A549 treated with DMSO at 1 μM for 4 hours (cell line): ENCODE measurements around the gene MRPL47. TPM values are rescaled to one million over a fixed set of nuclear protein-coding genes. Genes with fewer than 3 reads are reported as not detected.

Experiments used
- total RNA-seq: library from RNA; stranded (reverse); fragments of 200-300 nt; extraction: Qiagen RNA extraction; gene quantifications from 5 replicates; pipeline ENCODE4 v1.2.3, GENCODE V29; 2022; ENCODE audit warnings: low read depth

MRPL47 gene
- 34.8 to 44.0 TPM (median 41.3 TPM) in 5 replicates for total RNA-seq

DNA sequence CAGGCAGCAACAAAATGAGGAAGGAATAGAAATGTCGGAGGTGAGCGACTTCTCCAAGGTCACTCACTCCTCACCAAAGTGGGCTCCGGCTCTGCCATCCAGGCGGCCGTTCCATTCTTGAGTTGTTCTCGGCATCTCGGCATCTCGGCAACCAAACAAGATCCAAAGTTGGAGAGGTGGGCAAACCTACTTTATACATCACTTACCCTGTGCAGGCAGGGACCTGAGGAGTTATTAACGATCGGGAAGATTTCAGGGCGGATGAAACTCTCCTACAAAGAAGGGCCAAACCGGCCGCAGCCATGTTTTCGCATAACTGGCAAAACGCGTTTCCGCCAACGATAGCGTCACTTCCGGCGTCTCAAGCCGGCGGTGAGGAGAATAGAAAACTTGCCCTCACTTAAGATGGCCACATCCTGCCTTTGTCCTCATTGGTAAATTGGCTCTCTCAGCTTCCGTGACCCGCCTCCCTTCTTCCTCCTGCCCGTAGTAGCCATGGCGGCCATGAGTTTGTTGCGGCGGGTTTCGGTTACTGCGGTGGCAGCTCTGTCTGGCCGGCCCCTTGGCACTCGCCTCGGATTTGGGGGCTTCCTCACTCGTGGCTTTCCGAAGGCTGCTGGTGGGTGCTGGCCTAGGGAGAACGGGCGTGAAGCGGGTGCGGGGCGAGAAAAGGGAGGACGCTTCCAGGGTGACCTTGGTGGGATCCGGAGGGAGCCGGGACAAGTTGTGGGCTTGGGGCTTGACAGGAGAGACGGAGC lies at the start of gene MRPL47, which contains the start of gene NDUFB5:
MRPL47 (minus strand) TSS at position 318 of the 758 bp plus-strand sequence; CDS start at position 304, 14 bp downstream.
NDUFB5 (plus strand) TSS at position 474 of the 758 bp plus-strand sequence; CDS start at position 496, 22 bp downstream.

DNA sequence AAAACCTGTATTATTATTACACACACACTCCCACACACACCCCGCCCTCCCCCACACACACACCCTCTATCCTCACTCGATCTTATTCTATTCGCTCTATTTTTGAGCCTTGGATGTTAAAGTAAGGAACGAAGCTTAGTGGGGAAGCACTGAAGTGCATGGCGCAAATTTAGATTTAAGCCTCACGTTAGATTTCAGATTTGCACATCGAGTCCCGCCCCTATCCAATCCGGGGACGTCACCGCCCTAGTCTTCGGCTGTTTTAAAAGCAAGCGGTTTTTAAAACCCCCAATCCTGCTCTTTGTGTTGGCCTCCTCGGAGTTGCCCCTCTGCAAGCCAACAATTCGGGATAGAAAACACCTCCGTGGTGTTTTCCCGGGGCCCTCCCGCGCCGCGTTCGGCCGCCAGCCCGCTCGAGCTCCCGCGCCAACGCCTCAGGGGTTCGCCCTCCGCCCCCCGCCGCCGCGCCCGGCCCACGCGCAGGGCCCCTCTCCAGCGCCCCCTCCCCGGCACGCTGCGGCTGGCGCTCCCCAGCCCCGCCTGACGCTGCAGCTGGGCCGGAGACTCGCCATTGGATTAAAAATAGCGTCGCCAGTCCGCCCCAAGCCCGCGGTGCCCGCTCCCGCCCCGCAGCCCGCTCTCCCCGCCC lies 48.1 kb upstream of the MRPL47 start, which contains the start of gene USP13:
USP13 (plus strand) TSS at position 594 of the 649 bp plus-strand sequence. CDS start 186 bp downstream, outside the sequence.

DNA sequence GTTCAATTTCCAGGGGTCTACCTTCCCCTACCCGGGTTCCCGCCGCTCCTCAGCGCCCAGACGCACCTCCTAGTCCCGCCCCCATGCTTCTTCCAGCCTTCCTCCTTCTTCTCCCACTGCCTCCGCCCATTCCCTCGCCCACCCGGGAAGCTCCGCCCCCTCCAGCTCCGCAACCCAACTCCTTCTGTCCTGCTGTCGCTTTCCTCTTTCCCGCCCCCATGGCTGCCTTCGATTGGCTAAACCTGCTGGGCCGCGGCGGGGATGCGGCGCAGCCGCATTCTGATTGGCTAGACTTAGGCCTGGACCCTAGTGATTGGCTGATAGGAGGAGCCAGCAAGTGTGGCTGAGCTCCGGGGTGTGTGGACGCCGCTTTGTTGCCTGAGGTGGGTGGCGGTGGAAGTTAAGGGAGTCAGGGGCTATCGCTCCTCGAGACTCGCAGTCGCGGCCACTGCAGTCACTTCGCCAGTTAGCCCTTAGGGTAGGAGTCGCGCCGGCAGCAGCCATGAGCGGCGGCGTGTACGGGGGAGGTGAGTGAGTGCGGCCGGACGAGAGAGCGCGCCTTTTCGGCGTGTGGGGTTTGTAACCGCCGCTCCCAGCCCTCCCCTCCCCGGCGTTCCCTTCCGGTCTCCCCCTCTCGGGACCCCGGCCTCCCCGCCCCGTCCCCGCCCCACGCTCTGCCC lies 41.7 kb downstream of the MRPL47 start, which contains the start of gene ACTL6A:
ACTL6A (plus strand) TSS at position 336 of the 680 bp plus-strand sequence; CDS start at position 503, 167 bp downstream.

Other genes starting within 250 kb of the MRPL47 start
- 9.4 to 17.3 TPM (median 15.4 TPM) in 5 replicates for gene GNB4, start 153.2 kb downstream of the MRPL47 start, total RNA-seq
- 54.2 to 69.7 TPM (median 58.3 TPM) in 5 replicates for gene ACTL6A, start 41.7 kb downstream of the MRPL47 start, total RNA-seq
- gene NDUFB5, start 156 bp upstream of the MRPL47 start, total RNA-seq = 43.9 to 55.4 TPM (median 48.1 TPM) in 5 replicates
- 10.0 to 14.0 TPM (median 12.7 TPM) in 5 replicates for gene USP13, start 48.4 kb upstream of the MRPL47 start, total RNA-seq